22Rv1 (cell line): ENCODE results near the gene POLR2H.

Experiments
- ZFX ChIP-seq: fragments of 450-650 bp; IDR thresholded peaks from 2 replicates; pipeline ENCODE4 v1.6.1; 2017; ENCODE audit warnings: antibody characterized with exemption, borderline replicate concordance
- TF ChIP-seq, protein P1 (sequence below): fragments of 450-650 bp; IDR thresholded peaks from 2 replicates; pipeline ENCODE4 v1.5.1; 2017; ENCODE audit warnings: mild to moderate bottlenecking

DNA sequence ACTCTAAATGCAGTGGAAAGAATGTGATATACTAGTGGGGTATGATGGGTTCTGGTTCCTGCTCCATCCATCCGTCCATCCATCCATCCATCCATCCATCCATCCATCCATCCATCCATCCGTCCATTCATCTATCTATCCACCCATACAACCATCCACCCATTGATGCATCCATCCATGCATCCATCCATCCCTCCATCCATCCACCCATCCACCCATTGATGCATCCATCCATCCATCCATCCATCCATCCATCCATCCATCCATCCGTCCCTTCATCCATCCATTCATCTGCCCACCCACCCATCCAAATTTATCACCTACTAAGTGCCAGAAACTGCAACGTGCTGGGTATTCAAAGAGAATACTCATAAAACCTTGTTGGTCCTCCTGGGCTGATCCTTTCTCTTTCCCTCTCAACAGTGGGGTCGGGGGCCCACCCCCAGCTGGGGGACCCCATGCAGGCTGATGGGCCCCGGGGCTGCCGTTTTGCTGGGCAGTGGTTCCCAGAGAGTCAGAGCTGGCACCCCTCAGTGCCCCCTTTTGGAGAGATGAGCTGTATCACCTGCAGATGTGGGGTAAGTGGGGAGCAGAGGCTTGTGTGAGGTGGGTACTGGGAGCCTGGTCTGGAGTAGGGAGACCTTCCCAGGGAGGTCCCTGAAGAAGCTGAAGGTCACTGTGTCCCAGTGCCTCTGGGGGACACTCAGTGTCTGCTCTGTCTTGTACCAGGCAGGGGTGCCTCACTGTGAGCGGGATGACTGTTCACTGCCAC, 26.8 kb downstream of the POLR2H start:
- TF ChIP-seq, protein P1, sequence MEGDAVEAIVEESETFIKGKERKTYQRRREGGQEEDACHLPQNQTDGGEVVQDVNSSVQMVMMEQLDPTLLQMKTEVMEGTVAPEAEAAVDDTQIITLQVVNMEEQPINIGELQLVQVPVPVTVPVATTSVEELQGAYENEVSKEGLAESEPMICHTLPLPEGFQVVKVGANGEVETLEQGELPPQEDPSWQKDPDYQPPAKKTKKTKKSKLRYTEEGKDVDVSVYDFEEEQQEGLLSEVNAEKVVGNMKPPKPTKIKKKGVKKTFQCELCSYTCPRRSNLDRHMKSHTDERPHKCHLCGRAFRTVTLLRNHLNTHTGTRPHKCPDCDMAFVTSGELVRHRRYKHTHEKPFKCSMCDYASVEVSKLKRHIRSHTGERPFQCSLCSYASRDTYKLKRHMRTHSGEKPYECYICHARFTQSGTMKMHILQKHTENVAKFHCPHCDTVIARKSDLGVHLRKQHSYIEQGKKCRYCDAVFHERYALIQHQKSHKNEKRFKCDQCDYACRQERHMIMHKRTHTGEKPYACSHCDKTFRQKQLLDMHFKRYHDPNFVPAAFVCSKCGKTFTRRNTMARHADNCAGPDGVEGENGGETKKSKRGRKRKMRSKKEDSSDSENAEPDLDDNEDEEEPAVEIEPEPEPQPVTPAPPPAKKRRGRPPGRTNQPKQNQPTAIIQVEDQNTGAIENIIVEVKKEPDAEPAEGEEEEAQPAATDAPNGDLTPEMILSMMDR, result no peak
- TF ChIP-seq ZFX, result no peak
